ENCODE data around the gene NAALADL2.
"Not testable (repeated sequence)": the region's sequence is repeated elsewhere in the genome, so short reads cannot be mapped to it uniquely, and the experiment has no call there.

NAALADL2 gene

DNA sequence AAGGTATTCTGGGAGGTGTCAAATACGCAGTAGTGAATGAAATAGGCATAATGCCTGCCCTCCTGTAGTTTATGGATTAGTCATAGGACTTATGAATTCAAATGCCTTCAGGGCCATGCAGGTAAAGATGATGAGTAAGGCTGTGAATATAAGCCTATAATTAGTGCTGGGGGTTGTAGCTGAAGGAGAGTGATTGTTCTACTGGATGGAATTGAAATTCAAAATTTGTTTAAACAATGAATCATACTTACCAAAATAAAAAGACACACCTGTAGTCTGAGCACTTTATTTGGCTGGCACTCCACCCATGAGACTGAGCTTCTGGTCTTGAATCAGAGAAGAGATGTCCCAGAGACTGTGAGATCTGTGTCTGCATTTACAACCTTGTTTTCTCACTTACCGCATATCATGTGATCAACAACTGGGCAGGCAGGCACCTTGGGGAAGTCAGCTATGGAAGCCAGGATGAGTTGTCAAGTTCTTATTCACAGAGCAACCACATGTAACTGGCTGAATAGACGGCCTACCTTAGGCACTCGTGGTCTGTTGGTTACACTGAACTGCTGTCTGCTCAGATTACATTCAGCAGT is 291.8 kb downstream of the NAALADL2 start:
- peak; percentile 83 for DNase-seq

DNA sequence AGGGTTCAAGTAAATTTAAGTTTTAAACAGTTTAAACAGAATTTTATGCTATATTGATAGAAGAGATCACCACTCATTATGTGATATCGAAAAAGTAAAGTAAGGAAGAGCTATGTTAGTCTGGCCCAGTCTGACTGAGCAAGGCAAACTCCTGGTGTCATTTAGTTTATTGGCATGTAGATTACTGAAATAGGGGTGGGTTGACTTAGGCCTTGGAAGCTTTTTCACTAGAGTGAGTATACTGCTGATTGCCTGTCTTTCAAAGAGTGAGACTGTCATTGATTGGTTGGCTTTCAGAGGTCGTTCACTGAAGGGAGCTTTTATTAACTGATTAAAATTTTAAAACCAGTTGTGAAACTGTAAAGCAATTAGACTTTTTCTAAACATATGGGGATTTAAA is 294.5 kb downstream of the NAALADL2 start:
- DNase-seq: no peak

DNA sequence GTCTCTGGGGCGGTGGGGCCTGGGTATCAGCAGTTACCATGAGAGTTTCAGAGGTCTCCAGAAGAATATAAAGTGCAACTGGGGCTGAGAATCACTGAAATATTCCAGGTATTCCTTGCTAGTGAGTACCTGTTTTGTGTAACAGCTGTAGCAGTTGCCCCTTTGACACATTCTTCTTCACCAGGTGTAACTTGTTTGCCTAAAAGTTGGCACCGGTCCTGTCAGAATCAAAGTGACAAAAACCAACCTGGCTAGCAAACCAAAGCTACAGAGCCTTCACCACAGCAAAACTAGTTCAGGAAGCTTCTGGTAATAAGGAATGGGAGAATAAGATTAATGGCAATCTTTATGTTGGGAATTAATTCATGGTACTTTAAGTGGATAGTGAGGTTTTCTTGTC is 296.0 kb downstream of the NAALADL2 start:
- no peak for DNase-seq

DNA sequence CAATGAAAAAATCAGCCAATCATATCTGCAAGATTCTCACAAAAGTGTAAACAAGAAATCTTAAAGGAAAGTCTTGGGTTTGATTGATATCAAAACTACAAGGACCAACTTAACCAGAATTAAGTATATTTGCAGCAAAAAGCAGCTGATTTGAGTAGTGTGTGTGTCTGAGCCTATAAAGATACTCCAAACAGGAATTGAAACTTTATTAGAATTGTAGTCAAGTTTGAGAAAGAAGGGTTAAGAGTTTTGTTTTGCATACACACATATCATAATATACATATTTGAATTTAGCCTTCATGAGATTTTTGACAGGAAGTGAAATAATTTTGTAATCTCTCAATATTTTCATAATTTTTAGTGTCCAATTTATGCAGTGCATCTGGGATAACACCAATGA is 300.1 kb downstream of the NAALADL2 start:
- no peak for DNase-seq

DNA sequence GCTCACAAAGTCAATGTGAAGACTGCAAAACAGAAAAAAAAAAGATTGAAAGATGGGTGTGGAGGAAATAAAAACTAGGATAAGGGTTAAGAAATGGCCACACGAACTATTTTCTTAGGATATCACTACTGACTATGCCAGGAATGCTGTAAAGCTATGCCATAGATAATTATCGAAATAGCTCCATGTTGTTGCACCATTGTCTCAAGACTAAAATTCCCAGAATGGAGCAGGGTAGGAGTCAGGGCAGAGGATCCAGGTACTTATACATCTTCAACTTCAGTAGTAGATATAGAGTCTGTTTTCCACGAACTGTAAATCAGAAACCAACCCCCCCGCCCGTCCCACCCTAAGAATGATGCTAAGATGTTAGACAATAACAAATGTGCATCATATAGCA is 302.2 kb downstream of the NAALADL2 start:
- no peak for DNase-seq

DNA sequence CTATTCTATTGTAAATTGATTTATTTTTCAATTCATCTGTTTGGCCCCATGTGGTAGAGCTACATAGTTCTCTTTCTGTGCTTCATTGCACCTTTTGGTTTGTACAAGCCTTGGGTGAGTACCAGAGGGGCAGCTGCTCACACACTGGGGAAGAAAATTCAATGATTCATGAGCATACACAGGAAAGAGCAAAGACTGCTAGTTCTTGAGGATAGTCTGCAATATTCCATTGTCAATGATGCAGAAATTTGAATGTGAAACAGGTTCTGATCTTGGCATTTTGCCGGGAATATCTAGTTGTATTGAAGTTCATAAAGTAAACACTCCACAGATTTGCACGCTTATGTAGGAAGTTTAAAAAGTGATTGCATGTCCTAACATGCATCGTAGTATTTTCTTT is 304.6 kb downstream of the NAALADL2 start:
- peak; percentile 94 for DNase-seq

DNA sequence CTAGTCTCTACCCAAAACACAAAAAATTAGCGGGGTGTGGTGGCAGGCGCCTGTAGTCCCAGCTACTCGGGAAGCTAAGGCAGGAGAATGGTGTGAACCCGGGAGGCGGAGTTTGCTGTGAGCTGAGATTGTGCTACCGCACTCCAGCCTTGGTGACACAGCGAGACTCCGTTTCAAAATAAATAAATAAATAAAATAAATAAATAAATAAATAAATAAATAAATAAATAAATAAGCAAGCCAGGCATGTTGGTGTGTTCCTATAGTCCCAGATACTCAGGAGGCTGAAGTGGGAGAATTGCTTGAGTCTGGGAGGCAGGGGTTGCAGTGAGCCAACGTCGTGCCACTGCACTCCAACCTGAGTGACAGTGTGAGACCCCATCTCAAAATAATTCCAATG is 314.0 kb downstream of the NAALADL2 start:
- DNase-seq: not testable (repeated sequence)

DNA sequence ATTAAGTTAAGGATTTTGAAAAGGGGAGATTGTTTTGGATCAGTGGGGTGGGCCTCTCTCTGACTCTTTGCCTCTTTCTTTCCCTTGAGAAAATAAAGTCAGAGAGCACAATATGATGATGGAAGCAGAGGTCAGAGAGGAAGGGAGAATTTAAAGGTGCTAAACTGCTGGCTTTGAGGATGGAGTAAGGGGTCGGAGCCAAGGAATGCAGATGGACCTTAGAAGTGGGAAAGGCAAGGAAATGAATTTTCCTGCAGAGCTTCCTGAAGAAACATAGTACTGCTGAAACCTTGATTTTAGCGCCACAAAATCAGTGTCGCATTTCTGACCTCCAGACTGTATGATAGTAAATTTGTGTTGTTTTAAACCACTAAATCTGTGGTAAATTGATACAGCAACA is 317.4 kb downstream of the NAALADL2 start:
- no peak for DNase-seq

DNA sequence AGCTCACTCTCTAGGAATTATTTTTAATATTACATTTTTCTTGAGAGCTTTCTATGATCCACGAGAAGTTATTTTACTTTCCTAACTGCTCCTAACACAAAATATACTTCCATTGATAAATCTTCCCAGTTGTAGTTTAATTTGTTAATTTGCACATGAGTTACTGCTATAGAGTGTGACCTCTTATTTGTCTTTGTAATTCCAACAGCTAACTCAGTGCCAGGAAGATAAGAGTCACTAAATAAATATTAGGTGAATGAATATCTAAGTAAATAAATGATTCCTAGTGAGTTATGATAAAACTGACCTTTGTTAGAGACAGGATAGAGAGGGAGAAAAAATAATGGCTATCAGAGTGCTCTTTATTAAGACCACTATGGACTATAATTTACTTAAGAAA is 319.9 kb downstream of the NAALADL2 start:
- peak; percentile 47 for DNase-seq

DNA sequence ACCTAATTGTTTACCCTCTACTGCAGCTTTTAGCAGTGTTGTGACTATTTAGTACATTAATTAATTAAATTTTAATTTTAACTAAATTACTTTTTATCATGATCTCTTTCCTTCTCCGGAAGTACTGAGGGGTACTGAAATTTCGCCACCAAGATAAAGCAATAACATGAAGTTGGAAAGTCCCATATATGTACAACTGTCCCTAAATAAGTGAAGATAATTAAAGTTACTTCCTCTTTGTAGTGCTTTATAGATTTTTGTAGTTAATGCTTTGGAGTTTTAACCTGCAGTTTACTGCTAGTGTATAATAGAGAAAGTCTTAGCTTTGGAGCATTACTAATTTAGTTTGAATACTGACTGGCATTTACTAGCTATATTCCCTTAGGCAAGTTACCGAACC is 325.3 kb downstream of the NAALADL2 start:
- DNase-seq: no peak

DNA sequence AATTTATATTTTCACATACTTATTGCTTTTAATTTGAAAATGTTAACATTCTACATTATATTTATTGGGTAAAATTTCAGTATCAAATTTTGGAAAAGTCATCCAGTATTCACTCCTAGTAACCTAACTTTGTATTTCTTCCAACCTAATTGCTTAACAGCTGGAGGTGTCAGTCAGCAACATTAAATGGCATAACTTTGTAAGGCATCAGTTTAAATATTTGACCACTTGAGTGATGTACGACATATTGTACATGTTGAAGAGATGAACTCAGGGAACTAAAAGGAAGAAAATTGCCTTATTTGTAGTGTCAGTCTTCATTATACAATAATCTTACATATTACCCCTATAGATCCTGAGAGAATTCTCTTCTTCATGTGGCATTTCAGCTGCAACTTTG is 326.8 kb downstream of the NAALADL2 start:
- DNase-seq: no peak

DNA sequence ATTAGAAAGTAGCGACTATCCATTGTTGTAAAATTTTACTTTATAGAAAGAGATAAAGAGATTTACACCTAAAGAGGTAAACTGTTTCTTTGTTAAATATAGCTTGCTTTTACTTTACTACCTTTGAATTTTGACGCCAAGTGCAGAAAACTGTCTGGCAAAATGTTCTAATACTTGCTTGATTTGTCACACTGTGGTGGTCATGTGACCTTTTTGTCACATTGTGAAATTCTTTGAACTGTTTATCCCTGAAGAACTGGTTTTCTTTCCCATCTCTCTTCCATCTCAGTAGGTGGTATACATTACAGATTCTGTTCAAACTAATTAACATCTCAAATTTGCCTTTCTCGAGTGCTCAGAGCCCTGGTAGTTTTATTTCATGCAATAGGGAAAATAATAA is 327.4 kb downstream of the NAALADL2 start:
- DNase-seq: no peak

DNA sequence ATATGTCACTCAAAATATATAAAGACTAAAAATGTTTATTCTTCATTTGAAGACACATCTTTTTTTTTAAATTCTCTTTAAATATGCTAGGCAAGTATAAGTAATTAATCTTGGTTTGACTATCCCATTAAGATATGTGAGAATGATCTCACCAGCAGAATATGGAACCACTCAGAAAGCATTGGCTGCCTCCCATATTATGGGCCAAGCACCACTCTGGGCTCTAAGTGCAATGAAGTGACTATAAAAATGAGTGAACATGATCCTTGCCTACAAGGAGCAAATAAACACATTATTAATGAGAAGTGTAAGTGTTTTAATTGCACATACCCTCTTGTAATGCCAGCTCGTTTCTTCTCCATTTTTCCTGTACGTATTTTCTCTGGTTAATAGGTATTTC is 328.5 kb downstream of the NAALADL2 start:
- DNase-seq: peak; percentile 80

DNA sequence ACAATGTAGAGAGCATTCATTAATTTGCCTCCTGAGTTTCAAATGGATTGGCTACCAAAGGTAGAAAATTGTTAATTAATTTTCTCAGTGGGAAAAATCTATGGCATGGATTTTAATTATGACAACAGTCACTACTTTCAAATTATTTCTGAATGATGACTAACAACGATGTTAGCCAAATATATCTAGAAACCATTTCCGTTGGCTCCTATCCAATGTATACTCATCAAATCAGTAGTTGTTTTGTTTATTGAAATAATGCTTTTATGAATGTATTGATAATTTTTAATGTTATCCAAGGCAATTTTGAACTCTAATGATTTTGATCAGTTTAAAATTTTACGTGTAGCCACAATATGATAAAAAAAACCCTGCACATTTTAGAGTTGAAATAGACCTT is 333.4 kb downstream of the NAALADL2 start:
- no peak for DNase-seq

DNA sequence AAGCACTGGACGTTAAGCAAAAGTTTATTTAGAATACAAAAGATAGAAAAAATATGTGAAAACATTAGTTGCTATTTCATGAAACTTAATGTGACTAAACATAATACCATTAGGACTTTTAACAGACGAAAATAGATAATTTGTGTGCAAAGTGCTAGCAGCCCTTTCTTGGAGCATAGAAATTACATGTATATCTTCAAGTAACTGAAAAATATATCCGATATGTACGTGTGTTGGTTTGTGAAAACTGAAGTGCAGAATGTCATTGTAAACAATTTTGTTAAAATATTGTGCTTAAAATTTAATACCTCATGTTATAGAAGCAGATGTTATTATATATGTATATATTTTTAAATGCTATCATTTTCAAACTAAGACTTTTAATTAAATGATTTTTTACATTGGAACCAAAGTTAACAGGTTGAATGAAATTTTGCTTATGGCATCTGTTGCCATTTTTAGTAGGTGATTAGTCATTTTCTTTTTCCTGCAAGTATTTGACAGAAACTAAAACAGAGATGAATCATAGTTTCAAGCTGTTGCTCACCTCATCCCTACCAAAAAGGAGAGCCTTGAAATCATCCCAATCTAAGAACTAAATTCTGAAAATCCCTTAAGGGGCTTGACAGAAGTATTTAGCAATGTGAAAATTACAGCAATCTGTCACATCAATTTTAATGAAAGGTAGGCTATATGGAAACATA is 334.8 kb downstream of the NAALADL2 start:
- DNase-seq: no peak

DNA sequence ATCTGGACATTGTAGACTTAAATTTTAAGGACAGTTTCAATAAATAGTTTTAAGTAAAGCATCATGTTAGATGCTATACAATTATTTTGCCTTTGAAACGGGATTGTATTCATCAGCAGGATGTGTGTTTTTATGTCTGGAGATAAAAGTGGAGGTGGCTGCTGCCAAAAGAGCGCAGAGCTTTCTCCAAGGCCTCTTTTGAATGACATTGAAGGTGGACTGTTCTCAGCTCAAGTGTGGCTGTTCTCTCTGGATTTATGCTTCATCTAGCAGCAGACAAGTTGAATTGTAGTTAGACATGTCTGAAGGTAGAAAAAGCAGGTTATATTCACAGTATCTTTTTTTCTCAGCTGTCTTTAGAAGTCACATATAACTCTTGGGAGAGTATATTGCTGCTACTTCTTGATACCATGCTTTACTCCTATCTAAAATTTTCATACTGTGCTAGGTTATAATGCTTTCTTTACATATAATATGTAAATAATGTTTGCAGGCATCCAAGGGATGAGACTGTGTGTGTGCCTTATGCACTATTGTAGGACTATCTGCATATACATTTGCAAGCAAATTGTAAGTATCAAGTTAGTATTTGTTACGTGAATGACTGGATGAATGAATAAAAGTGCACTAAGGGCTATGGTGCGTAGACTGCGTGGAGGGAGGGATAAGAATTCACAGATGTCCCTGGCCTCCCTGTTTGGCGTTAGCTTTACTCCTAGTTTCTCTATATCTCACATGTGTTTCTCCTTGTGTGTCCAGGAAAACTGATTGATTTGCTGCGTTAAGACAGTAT is 340.1 kb downstream of the NAALADL2 start:
- no peak for DNase-seq

DNA sequence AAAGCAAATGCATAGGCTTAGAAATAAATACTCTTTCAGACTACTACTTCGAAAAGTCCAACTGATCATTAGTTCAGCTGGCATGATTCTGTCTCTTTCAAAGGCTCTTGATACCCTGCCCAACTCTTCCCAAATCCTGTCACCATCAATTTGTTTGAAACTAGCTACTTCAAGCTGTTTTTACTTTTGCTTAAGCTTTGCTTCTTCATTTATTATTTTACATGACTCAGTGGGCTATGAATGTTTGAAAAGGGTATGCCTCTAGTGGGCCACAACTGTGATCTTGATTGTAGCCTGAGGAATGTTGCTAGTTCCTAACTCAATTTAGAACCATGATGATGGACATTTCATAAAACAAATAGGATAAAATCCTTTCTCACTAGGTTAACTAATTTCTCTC is 340.8 kb downstream of the NAALADL2 start:
- DNase-seq: no peak

DNA sequence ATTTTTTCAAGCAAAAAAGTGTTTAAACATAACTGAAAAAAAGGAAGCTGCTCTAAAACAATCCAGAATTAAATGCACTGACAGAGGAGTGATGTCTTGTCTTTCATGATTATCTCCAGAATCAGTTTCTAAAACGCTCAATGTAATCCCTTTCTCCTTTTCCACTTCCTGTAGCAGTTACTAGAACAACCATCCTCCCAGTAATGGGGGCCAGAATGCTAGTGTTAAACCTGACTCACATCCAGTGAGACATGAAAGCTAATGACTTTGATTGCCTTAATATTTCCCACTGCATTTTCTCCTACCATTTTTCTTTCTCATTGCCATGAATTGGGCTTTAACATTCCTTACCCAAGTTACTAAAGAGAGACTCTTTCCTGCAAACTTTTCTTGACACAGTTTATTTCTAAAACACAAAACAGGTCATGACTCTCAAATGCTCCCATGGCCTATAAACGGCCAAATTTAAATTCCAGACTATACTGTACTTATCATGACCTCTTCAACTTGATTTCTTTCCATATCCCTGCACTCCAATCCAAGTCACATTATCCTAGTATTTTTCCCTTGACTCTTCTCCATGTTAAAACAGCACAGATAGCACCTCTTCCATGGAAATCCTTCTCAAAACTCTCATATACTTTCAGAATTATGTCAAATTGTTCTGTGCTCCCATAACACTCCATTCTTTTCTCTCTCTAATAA is 341.4 kb downstream of the NAALADL2 start:
- DNase-seq: no peak

DNA sequence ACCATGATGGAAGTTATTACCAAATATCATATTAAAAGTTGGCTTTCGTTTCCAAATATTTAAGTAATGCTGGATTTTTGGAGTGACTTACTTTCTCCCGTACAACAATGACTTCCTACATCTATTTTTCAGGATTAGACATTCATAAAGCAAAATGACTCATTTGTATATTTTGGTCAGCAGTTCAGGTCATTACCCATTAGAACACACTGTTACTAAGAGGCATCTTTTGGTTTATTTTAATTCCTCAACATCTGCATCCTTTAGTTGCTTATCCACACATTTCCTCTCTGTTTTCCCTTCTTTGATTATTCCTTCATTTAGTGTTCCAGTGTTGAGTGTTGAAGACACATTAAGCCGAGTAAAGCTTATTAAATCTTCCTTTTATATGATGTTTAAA is 348.2 kb downstream of the NAALADL2 start:
- DNase-seq: no peak

DNA sequence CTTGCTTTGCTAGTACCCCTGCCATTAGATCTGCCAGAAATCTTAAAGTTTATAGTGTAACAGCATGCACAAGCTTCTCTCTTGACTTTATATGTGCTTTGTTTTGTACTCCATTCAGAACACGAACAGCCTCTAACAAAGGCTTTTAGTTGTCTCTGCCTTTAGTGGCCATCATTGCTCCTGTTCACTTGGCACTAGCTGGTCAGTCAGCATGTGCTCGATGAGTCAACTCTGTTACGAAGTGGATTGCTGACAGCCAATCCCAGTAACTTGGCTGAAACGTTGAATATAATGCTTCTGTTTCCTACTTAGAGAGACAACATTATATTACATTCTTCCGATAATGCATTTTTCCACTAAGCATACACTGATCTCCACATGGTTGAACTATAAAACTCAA is 349.2 kb downstream of the NAALADL2 start:
- peak; percentile 34 for DNase-seq

DNA sequence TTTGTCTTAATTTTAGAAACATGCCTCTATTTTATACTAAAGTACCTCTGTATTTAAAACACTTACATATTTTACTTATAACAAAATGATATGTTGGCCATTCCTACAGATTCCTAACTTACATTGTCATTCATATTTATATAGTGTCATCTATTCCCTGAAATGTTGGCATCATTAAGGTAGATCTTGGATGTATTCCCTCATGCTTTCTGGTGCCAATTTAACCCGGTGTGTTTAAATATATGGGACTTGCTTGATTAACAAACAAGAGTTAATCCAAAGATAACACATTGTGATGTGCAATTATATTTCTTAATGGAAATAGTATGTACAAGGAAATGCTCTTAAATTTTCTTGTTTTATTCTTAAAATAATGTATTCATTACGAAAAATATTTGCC is 352.3 kb downstream of the NAALADL2 start:
- DNase-seq: no peak

DNA sequence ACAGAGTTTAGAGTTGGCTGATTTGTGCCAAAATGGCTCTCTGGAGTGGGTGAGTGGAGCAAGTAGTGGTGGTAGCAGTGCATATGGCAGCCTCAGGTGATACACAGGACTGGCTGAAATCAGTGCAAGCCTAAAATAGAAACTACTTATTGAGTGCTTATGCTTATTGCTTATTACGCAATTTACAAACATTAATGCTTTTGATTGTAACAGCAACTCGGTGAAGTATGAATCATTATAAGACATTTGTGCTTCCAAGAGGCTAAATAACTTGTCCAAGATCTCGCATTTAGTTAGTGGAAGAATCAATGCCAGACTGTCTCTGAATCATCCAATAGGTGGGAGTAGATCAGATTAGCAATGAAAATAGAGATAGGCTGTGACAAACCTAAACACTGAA is 353.8 kb downstream of the NAALADL2 start:
- no peak for DNase-seq

DNA sequence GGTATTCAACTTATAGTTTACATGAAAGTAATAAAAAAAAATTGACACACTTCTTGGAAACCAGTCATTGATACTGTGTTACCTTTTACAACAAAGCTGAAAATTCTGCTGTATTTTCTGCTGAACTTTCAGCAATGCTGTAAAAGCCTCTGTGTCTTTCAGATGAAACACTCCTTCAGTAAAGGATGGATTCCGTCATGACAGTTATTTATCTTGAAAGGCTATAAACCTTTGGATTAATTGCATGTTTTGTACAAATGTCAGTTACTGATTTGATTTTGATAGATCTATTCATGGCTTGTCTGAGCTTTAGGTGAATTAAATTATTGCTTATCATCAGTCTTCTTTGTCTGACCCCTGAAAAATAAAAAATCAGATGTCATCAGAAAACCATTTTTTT is 355.1 kb downstream of the NAALADL2 start:
- no peak for DNase-seq

DNA sequence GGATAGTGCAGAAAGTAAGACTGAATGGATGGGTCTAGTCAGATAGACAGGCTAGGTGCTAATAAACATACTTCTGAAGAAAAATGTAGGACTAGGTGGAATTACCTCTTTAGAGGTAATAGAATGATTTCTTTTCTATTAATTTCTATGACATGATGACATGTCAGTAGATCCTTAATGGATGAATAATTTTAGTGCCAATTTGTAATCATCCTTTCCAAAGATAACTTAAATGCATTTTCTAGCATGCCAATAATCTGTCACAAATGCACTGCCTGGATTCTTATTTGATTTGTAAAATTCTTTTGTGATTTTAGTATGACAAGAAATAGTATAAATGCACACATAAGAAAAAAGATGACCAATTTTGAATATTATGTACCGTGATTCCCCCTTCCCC is 356.7 kb downstream of the NAALADL2 start:
- DNase-seq: no peak
